IMR-90 (cell line): ENCODE measurements around the gene AKAP13. TPM values are rescaled to one million over a fixed set of nuclear protein-coding genes. Genes with fewer than 3 reads are reported as not detected.

Experiments used
- ATAC-seq: fragments of 200-7000 bp; cut with Tn5 transposase; 2 replicates; pipeline ENCODE4 v1.9.1; 2020; ENCODE audit warnings: low read depth, mild to moderate bottlenecking, moderate library complexity
- BruUV-seq: library from RNA; stranded (reverse); fragments of 400-500 nt; replicated peaks from 2 replicates; lab custom pipeline; 2021; lab: Mats Ljungman, UMichigan
- CTCF ChIA-PET: fragments of 300-600 bp; formaldehyde crosslinking; extraction: SDS; loops from one replicate; lab custom pipeline; 2021; ENCODE audit warnings: antibody characterized with exemption; lab: Yijun Ruan, JAX
- POLR2A ChIA-PET: fragments of 300-600 bp; sonication (Branson Sonifier 250); formaldehyde crosslinking; loops from one replicate; lab custom pipeline; 2022; ENCODE audit warnings: antibody characterized with exemption; ENCODE audit not compliant: unreplicated experiment; lab: Charles Lee
- DNase-seq: peaks from one replicate; pipeline ENCODE4 v3.0.0; 2013
- H2AFZ ChIP-seq: replicated peaks from 2 replicates; pipeline ENCODE3; 2013; ENCODE audit warnings: low read length, mild to moderate bottlenecking; ENCODE audit not compliant: poor library complexity
- H2AK5ac ChIP-seq: 2 replicates; pipeline ENCODE4 v1.6.1; 2013; ENCODE audit warnings: low read depth, low read length, inconsistent platforms
- H2AK9ac ChIP-seq: replicated peaks from 2 replicates; pipeline ENCODE3; 2013; ENCODE audit warnings: mild to moderate bottlenecking, low read depth, low read length, moderate library complexity; ENCODE audit not compliant: poor library complexity
- H2BK120ac ChIP-seq: 2 replicates; pipeline ENCODE4 v1.6.1; 2013; ENCODE audit warnings: low read depth, low read length, inconsistent platforms
- H2BK15ac ChIP-seq: 3 replicates; pipeline ENCODE4 v1.6.1; 2013; ENCODE audit warnings: low read depth, low read length, inconsistent platforms
- H2BK20ac ChIP-seq: 2 replicates; pipeline ENCODE4 v1.6.1; 2013; ENCODE audit warnings: low read depth, mild to moderate bottlenecking, inconsistent platforms, low read length, moderate library complexity
- H2BK5ac ChIP-seq: 2 replicates; pipeline ENCODE4 v1.6.1; 2013; ENCODE audit warnings: mild to moderate bottlenecking, low read depth, low read length, inconsistent platforms; ENCODE audit not compliant: poor library complexity, severe bottlenecking
- H3K14ac ChIP-seq: replicated peaks from 2 replicates; pipeline ENCODE4 v1.6.1; 2013; ENCODE audit warnings: low read depth, low read length, inconsistent platforms
- H3K18ac ChIP-seq: 2 replicates; pipeline ENCODE4 v1.6.1; 2013; ENCODE audit warnings: low read depth, low read length, control low read depth
- H3K23ac ChIP-seq: 2 replicates; pipeline ENCODE4 v1.6.1; 2013; ENCODE audit warnings: low read depth, low read length, inconsistent platforms
- H3K27ac ChIP-seq: 2 replicates; pipeline ENCODE4 v1.5.1; 2013; ENCODE audit warnings: mild to moderate bottlenecking, control low read depth, low read length; ENCODE audit not compliant: insufficient read depth
- H3K27me3 ChIP-seq: 2 replicates; pipeline ENCODE4 v1.6.1; 2013; ENCODE audit warnings: low read length; ENCODE audit not compliant: control insufficient read depth, insufficient read depth
- H3K36me3 ChIP-seq: 2 replicates; pipeline ENCODE4 v1.6.1; 2013; ENCODE audit warnings: low read length, mixed read lengths; ENCODE audit not compliant: control insufficient read depth, insufficient read depth
- H3K4ac ChIP-seq: 2 replicates; pipeline ENCODE4 v1.6.1; 2013; ENCODE audit warnings: low read depth, low read length, inconsistent platforms
- H3K4me1 ChIP-seq: 2 replicates; pipeline ENCODE4 v1.6.1; 2013; ENCODE audit warnings: low read length, mixed read lengths; ENCODE audit not compliant: control insufficient read depth, insufficient read depth
- H3K4me2 ChIP-seq: 2 replicates; pipeline ENCODE4 v1.6.1; 2013; ENCODE audit warnings: low read depth, mild to moderate bottlenecking, control low read depth, low read length, moderate library complexity
- H3K4me3 ChIP-seq: 2 replicates; pipeline ENCODE4 v1.5.1; 2013; ENCODE audit warnings: low read depth, mild to moderate bottlenecking, control low read depth, low read length, moderate library complexity; ENCODE audit not compliant: insufficient read depth
- H3K56ac ChIP-seq: 2 replicates; pipeline ENCODE4 v1.6.1; 2013; ENCODE audit warnings: low read length, inconsistent platforms; ENCODE audit not compliant: insufficient read depth; ENCODE audit errors: extremely low read depth
- H3K79me1 ChIP-seq, 2 experiments: 2 replicates each; pipeline ENCODE4 v1.6.1; 2013; ENCODE audit warnings: low read length in 2 of 2, inconsistent platforms in 1 of 2, low read depth in 1 of 2
- H3K9ac ChIP-seq: 2 replicates; pipeline ENCODE4 v1.6.1; 2013; ENCODE audit warnings: low read depth, low read length, control low read depth
- H3K9me1 ChIP-seq: 2 replicates; pipeline ENCODE4 v1.6.1; 2013; ENCODE audit warnings: low read length, inconsistent platforms; ENCODE audit not compliant: insufficient read depth
- H3K9me3 ChIP-seq: 2 replicates; pipeline ENCODE4 v1.6.1; 2013; ENCODE audit warnings: low read length; ENCODE audit not compliant: control insufficient read depth, insufficient read depth
- H4K20me1 ChIP-seq: 2 replicates; pipeline ENCODE4 v1.6.1; 2013; ENCODE audit warnings: low read length, inconsistent platforms; ENCODE audit not compliant: insufficient read depth
- H4K5ac ChIP-seq: 2 replicates; pipeline ENCODE4 v1.6.1; 2013; ENCODE audit warnings: mild to moderate bottlenecking, low read depth, low read length, control low read depth
- H4K8ac ChIP-seq, 2 experiments: 2 replicates each; pipeline ENCODE4 v1.6.1; 2013; ENCODE audit warnings: low read depth in 2 of 2, low read length in 2 of 2, control low read depth in 1 of 2, inconsistent platforms in 1 of 2
- H4K91ac ChIP-seq: 2 replicates; pipeline ENCODE4 v1.6.1; 2013; ENCODE audit warnings: low read depth, low read length, inconsistent platforms; ENCODE audit not compliant: insufficient read depth
- BHLHE40 ChIP-seq: fragments of 150-350 bp; IDR thresholded peaks from 2 replicates; pipeline ENCODE4 v1.6.1; 2016; ENCODE audit warnings: mild to moderate bottlenecking, low read depth, low read length
- CEBPB ChIP-seq: IDR thresholded peaks from 2 replicates; pipeline ENCODE4 v1.6.1; 2012; ENCODE audit warnings: low read depth, low read length, improper control_type of control experiment
- CHD1 ChIP-seq: IDR thresholded peaks from 2 replicates; pipeline ENCODE4 v1.6.1; 2012; ENCODE audit warnings: low read depth, low read length, improper control_type of control experiment
- CTCF ChIP-seq: conservative IDR thresholded peaks from 2 replicates; pipeline ENCODE4 v1.5.1; 2012; ENCODE audit warnings: mild to moderate bottlenecking, low read depth, low read length, improper control_type of control experiment
- ELK1 ChIP-seq: fragments of 150-350 bp; IDR thresholded peaks from 2 replicates; pipeline ENCODE4 v1.6.1; 2016; ENCODE audit warnings: low read depth, mild to moderate bottlenecking, low read length, moderate library complexity, borderline replicate concordance
- FOS ChIP-seq: fragments of 150-350 bp; IDR thresholded peaks from 2 replicates; pipeline ENCODE4 v1.6.1; 2016; ENCODE audit warnings: low read depth, low read length
- MAFK ChIP-seq: IDR thresholded peaks from 2 replicates; pipeline ENCODE4 v1.6.1; 2012; ENCODE audit warnings: low read depth, low read length, improper control_type of control experiment
- MAZ ChIP-seq: IDR thresholded peaks from 2 replicates; pipeline ENCODE4 v1.6.1; 2012; ENCODE audit warnings: low read depth, mild to moderate bottlenecking, low read length, improper control_type of control experiment, moderate library complexity, borderline replicate concordance
- MXI1 ChIP-seq: IDR thresholded peaks from 2 replicates; pipeline ENCODE4 v1.6.1; 2012; ENCODE audit warnings: low read depth, mild to moderate bottlenecking, low read length, moderate library complexity, borderline replicate concordance
- NFE2L2 ChIP-seq: fragments of 150-350 bp; IDR thresholded peaks from 2 replicates; pipeline ENCODE4 v1.6.1; 2016; ENCODE audit warnings: low read depth, mild to moderate bottlenecking, low read length
- POLR2A ChIP-seq: IDR thresholded peaks from 2 replicates; pipeline ENCODE4 v1.6.1; 2012; ENCODE audit warnings: mild to moderate bottlenecking, low read depth, low read length
- RAD21 ChIP-seq: IDR thresholded peaks from 2 replicates; pipeline ENCODE4 v1.6.1; 2012; ENCODE audit warnings: low read length, improper control_type of control experiment
- RCOR1 ChIP-seq: IDR thresholded peaks from 2 replicates; pipeline ENCODE4 v1.6.1; 2012; ENCODE audit warnings: mild to moderate bottlenecking, low read length, improper control_type of control experiment; ENCODE audit not compliant: insufficient replicate concordance
- RFX5 ChIP-seq: IDR thresholded peaks from 2 replicates; pipeline ENCODE4 v1.8.0; 2012; ENCODE audit warnings: low read depth, mild to moderate bottlenecking, low read length, moderate library complexity
- SMC3 ChIP-seq: fragments of 150-350 bp; IDR thresholded peaks from 2 replicates; pipeline ENCODE4 v1.6.1; 2016; ENCODE audit warnings: low read depth, mild to moderate bottlenecking, antibody characterized with exemption, low read length, moderate library complexity
- USF2 ChIP-seq: fragments of 150-350 bp; IDR thresholded peaks from 2 replicates; pipeline ENCODE4 v1.6.1; 2017; ENCODE audit warnings: mild to moderate bottlenecking, antibody characterized with exemption, low read length, low read depth
- WGBS, 2 experiments: methylation state at CpG; one replicate each; pipeline versions ENCODE4 v1.1.5 to v1.1.7; 2013; ENCODE audit warnings: missing lambda C conversion rate in 2 of 2; ENCODE audit not compliant: insufficient read length in 1 of 2; ENCODE audit errors: extremely low coverage in 2 of 2; 5-methylcytosine and 5-hydroxymethylcytosine counted together
- dilution Hi-C: fragments of 300-500 bp; cut with HindIII; formaldehyde crosslinking; loops from one replicate; pipeline ENCODE4 v1.14.3; 2018; ENCODE audit warnings: low sequenced_read_pairs; ENCODE audit not compliant: unreplicated experiment
- in situ Hi-C: fragments of 300-500 bp; cut with MboI; formaldehyde crosslinking; loops from 3 replicates; pipeline ENCODE4 v1.14.3; 2019; ENCODE audit warnings: low sequenced_read_pairs, inconsistent platforms, mixed read lengths
- intact Hi-C: fragments of 100-400 bp; cut with micrococcal nuclease; formaldehyde crosslinking; loops from 2 replicates; pipeline ENCODE4 v1.10.0; 2022
- polyA plus RNA-seq, 3 experiments: library from polyadenylated mRNA; depleted of rRNA; stranded (reverse); fragments of >200 nt; gene quantifications; 2 replicates each; pipeline ENCODE4 v1.2.3, GENCODE V29; 2012; ENCODE audit warnings: low replicate concordance in 1 of 3
- total RNA-seq: library from RNA; depleted of rRNA; stranded (reverse); fragments of >200 nt; gene quantifications from 2 replicates; pipeline ENCODE4 v1.2.3, GENCODE V29; 2012

AKAP13 gene
- total and polyA plus RNA-seq, 2 of the 4 experiments (the other 2 are of a cell fraction) = 10.4 to 46.4 TPM

- Histone ChIP-seq H2BK20ac (no peak overlapping the region), H3K56ac (no peak overlapping the region), H3K4me1 (no peaks in the 10 kb centered on the region; the same call in 1 of the 2 replicates), H2AK9ac (no peak overlapping the region), H4K91ac (no peak overlapping the region), H3K9me1 (no peaks in the 10 kb centered on the region; the same call in 1 of the 2 replicates), H3K27ac (no peak overlapping the region), H3K4ac (no peak overlapping the region), H2BK15ac (no peak overlapping the region), H3K9ac (no peak overlapping the region), H3K4me3 (no peak overlapping the region), H3K18ac (no peak overlapping the region), H4K5ac (no peak overlapping the region), H3K14ac (no peak overlapping the region), H3K36me3 (no peaks in the 10 kb centered on the region), H3K23ac (no peak overlapping the region), H2BK120ac (no peak overlapping the region), H3K79me1 (peaks cover 46 to 62% of the 10 kb centered on the region in 2 experiments), H3K9me3 (peaks cover 4% of the 10 kb centered on the region; the same call in 1 of the 2 replicates), H4K20me1 (peaks cover 37% of the 10 kb centered on the region), H2AK5ac (no peak overlapping the region), H3K27me3 (no peaks in the 10 kb centered on the region), H4K8ac (no peak overlapping the region), H2BK5ac (no peak overlapping the region), H2AFZ (no peak overlapping the region), H3K4me2 (no peak overlapping the region)
- dilution Hi-C loops (no loop called here), in situ Hi-C loops (no loop called here), intact Hi-C loops (no loop called here)
- TF ChIP-seq MXI1 (no peak), FOS (no peak), RCOR1 (no peak), CHD1 (no peak), NFE2L2 (no peak), RAD21 (no peak), RFX5 (no peak), CTCF (no peak), USF2 (no peak), SMC3 (no peak), MAZ (no peak), BHLHE40 (no peak), ELK1 (no peak), MAFK (no peak), POLR2A (no peak), CEBPB (no peak)
- WGBS, 2 experiments = no CpG with 5 or more reads among the region's 3 CpGs
- ChIA-PET CTCF (interaction anchor here (1.6 kb wide), 1 partner anchor 80 kb away, joined by 3 read pairs; no protein-coding TSS in a partner anchor), POLR2A (no interaction called here)
- ATAC-seq (no peak), DNase-seq (no peak)
- BruUV-seq = no TSS peak
Observed at GRCh38 chr15:85451099-85451700, 70.8 kb downstream of the AKAP13 start.
